Fibroblast of lung (primary cell): ENCODE measurements around the gene MCM6.

Experiments used
- EZH2 ChIP-seq: IDR thresholded peaks from 2 replicates; pipeline ENCODE4 v1.5.1; 2012; ENCODE audit warnings: low read length, control low read depth, mild to moderate bottlenecking; ENCODE audit errors: missing control alignments
- TF ChIP-seq, protein P1 (sequence below), 2 donors: IDR thresholded peaks in 1 of 2; conservative IDR thresholded peaks in 1 of 2; 1 replicate in 1 of 2; 2 replicates in 1 of 2; pipeline ENCODE4 v1.5.1; 2011 to 2012; ENCODE audit warnings: low read length in 2 of 2, control low read depth in 1 of 2, inconsistent platforms in 1 of 2, low read depth in 1 of 2, mild to moderate bottlenecking in 1 of 2

DNA sequence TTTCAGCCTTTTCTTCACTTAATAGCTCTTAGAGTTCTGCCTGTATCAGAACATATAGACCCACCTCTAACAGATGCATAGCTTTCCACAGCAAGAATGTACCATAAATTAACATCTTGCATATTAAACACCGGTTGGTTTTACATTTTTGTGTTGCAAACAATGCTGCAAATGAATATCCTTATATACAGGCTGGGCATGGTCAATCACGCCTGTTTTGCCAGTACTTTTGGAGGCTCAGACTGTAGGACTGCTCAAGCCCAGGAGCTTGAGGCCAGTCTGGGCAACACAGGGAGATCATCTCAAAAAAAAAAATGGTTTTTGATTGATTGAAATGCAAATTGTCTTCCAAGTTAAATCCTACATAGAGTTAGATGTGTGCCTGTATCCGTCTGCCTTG lies 37.7 kb downstream of the MCM6 start:
- TF ChIP-seq, protein P1, sequence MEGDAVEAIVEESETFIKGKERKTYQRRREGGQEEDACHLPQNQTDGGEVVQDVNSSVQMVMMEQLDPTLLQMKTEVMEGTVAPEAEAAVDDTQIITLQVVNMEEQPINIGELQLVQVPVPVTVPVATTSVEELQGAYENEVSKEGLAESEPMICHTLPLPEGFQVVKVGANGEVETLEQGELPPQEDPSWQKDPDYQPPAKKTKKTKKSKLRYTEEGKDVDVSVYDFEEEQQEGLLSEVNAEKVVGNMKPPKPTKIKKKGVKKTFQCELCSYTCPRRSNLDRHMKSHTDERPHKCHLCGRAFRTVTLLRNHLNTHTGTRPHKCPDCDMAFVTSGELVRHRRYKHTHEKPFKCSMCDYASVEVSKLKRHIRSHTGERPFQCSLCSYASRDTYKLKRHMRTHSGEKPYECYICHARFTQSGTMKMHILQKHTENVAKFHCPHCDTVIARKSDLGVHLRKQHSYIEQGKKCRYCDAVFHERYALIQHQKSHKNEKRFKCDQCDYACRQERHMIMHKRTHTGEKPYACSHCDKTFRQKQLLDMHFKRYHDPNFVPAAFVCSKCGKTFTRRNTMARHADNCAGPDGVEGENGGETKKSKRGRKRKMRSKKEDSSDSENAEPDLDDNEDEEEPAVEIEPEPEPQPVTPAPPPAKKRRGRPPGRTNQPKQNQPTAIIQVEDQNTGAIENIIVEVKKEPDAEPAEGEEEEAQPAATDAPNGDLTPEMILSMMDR (conservative IDR thresholded peaks at IDR 0.05 in 1 of 2, IDR thresholded peaks at IDR 0.05 in 1 of 2; ENCODE audit: low read depth in 1 of 2, low read length in 2 of 2), result no peak
- TF ChIP-seq EZH2, result no peak
